DMS153 treated with DMSO at 0.1 percent for 48 hours (cell line): ENCODE data around the gene MMP25.
"Not testable (repeated sequence)": the region's sequence is repeated elsewhere in the genome, so short reads cannot be mapped to it uniquely, and the experiment has no call there.

Experiments used
- DNase-seq: peaks from one replicate; lab custom pipeline; 2025; ENCODE audit not compliant: unreplicated experiment; lab: John Stamatoyannopoulos, UW

Gene MMP25

DNA sequence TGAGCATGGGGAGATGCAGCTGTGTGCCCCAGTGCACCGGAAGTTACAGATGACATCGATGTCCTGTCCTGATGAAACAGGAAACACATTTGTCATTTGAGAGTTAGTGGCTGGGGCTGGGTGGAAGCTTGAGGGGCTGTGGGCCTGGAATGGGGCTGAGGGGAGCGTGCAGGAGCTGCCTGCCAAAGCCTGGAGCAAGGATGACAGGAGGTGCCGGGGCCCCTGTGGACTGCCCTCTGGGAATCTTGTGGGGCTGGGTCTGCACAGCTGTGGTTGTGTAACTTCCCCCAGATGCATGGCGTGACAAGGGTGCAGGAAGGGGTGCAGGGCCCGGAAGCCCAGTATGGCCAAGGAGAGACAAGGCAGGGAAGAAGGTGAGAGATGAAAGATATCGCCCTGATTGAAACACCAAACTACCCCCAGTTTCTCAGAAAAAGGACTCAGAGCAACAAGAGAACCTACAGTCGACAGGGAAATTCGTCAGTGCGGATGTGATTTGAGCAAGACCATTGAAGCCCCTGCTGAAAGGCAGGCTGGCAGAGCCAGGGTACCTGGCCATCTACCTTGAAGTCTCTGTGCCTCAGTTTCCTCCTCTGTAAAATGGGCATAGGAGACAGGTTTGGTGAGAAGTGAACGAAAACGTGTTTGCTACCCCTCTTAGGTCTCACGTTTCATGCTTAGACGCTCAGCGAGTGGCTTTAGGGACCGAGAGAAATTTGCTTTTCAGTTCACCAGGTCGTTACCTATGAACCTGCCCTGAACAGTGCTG, 8.8 kb downstream of the MMP25 start:
- DNase-seq: no peak

- DNase-seq: not testable (repeated sequence)
Observed at GRCh38 chr16:3055734-3056115, 9.4 kb downstream of the MMP25 start.

GRCh38 chr16:3056336-3057180, 10.2 kb downstream of the MMP25 start:
- DNase-seq: no peak

DNA sequence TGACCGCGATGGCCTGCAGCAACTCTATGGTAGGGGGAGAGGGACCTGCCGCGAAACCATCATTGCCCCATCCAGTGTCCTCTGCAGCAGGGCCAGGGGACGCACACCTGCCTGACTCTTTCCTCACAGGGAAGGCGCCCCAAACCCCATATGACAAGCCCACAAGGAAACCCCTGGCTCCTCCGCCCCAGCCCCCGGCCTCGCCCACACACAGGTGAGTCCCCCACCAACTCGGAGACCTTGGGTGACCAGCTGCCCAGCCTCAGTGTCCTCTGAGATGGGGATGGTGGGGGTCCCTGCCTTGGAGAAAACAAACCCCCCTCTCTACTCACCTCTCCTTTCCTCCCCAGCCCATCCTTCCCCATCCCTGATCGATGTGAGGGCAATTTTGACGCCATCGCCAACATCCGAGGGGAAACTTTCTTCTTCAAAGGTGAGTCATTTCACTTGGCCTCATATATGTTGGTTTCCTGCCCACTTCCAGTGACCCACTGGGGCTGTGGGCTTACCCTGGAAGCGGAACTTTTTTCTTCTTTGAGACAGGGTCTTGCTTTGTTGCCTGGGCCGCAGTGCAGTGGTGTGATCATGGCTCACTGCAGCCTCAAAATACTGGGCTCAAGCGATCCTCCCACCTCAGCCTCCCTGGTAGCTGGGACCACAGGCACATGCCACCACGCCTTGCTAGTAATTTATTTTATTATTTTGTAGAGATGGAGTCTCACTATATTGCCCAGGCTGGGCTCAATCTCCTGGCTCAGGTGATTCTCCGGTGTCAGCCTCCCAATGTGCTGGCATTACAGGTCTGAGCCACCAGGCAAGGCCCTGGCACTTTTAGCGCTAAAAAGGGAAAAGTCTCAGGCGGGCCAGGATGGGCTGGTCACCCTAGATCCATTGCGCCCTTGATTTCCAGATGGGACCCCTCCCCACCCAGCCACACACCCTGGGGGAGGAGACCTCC, 11.1 kb downstream of the MMP25 start:
- no peak for DNase-seq

GRCh38 chr16:3058139-3059030, 12.0 kb downstream of the MMP25 start:
- no peak for DNase-seq

- peak; percentile 62 for DNase-seq
Observed at GRCh38 chr16:3059041-3059722, 12.8 kb downstream of the MMP25 start.

GRCh38 chr16:3059723-3060242, 13.4 kb downstream of the MMP25 start:
- no peak for DNase-seq

GRCh38 chr16:3060339-3061127, 14.2 kb downstream of the MMP25 start:
- DNase-seq: no peak

DNA sequence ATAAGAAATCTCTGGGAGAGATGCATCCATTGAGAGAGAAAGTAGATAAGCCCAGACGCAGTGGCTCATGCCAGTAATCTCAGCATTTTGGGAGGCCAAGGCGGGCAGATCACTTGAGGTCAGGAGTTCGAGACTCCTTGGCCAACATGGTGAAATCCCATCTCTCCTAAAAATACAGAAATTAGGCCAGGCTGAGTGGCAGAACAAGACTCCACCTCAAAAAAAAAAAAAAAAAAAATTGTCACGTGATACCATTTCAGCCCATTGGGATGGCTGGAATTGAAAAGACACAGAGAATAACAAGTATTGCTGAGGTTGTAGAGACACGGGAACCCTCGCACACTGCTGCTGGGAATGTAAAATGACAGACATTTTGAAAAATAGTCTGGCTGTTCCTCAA, 16.2 kb downstream of the MMP25 start:
- DNase-seq: no peak

DNA sequence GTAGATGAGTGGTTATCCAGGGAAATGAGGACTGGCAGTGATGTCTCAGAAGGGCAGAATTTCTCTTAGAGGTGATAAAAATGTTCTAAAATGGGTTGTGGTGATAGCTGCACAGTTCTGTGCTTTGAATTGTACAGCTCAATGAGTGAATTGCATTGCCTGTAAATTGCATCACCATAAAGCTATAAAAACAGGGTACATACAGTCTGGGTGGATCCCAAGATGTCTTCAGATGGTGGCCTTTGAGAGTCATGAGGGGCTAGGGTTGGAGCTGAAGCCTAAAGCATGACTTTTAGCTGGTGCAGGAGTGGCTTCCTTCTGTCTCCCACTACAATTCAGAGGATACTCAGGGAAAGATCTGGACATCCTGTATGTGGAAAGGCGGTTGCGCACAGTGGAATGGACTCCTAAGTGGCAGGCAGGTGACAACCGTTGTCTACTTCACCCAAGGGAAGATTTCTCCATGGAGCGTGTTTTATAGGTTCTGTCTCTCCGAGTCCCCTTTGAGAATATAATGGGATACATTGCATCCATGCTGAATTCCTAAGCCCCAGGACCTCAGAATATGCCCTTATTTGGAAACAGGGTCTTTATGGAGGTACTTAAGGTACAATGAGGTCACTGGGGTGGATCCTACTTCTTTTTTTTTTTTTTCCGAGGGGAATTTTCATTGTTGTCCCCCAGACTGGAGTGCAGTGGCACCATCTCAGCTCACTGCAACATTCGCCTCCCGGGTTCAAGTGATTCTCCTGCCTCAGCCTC, 17.4 kb downstream of the MMP25 start:
- DNase-seq: no peak

DNA sequence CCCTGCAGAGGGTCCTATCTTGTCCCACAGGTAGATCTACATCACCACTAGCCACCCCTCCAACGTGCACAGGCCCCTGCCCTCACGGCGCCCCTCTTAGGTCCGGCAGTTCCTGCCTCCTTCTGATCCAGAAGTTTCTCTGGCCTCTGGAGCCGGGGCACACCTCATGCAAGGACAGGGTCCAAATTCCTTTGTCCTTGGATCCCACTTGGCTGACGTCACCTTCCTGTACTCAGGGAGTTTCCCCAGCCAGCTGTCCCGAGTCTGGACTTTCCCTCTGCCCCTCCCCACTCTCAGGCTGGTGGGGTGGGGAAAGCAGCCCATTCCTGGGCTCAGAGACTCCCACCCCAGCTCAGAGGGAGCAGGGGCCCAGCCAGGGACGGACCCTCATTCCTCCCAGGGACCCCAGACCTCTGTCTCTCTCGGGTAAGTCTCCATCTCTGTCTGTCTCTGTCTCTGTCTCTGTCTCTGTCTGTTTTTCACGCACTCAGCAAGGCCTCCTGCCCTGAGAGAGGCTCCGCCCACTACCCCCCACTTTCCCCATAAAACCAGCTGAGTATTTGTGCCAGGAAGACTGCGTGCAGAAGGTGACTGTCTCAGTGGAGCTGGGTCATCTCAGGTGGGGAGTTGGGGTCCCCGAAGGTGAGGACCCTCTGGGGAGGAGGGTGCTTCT, 18.8 kb downstream of the MMP25 start, which contains the start of gene IL32:
Gene IL32 (plus strand): TSS at position 572 of the 673 bp plus-strand sequence. CDS start 172 bp downstream, outside the sequence.
- DNase-seq: no peak

DNA sequence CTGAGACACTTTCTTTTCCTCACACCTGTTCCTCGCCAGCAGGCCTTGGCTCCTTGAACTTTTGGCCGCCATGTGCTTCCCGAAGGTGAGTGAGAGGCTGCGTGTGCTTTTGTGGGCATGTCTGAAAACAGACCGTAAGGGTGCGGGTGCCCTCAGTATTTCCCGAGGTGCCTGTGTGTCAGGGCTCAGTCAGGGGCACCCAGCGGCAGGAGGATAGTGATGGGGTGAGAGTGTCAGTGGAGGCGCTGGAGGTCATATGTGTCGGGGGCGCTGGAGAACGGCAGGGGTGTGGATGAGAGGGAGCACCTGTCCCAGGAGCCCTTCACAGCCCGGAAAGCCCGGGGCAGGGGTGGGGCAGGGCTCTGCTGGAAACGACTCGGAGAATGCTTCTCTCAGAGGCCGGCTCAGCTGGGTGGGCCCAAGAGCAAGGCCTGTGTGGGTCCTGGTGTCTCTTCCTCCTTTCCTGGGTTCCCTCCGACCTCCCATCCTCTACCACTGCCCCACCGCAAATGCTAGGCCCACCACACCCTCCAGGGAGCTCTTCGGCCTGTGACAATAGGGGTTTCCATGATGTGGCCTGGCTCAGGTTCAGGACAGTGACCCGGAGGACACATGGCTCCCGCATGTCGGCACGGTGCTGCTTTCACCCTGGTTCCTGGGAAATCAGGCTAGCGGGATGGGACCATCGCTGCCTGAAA, 19.5 kb downstream of the MMP25 start:
- no peak for DNase-seq

DNA sequence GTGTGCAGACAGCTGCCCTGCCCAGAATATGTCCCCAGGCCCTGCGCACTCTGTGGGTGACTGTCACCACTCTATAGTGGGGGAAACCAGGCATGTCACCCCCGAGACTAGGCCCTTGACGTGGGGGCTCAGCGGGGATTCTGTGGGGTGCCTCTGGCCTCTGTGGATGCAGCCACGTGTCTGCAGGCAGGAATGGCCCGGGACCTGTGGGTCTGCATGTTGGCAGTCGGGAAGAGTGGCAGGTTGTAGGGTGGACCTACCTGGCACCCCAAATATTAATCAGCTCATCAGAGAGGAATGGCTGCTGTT, 20.0 kb downstream of the MMP25 start:
- DNase-seq: no peak

DNA sequence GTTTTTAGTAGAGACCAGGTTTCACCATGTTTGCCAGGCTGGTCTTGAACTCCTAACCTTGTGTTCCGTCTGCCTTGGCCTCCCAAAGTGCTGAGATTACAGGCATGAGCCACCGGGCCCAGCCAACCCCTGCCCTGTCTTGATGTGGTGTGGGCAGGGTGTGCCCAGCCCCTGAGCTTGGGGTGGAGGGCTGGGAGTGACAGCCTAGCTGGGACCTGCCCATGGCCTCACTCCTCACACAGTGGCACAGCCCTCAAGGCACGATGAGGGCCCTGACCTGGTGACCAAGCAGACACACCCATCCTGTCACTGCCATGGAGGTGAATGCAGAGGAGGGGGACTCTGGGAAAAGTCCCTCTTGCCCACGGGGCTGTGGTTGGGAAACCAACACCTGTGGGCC, 22.1 kb downstream of the MMP25 start:
- DNase-seq: no peak

- not testable (repeated sequence) for DNase-seq
Observed at GRCh38 chr16:3069146-3069545, 22.8 kb downstream of the MMP25 start.

DNA sequence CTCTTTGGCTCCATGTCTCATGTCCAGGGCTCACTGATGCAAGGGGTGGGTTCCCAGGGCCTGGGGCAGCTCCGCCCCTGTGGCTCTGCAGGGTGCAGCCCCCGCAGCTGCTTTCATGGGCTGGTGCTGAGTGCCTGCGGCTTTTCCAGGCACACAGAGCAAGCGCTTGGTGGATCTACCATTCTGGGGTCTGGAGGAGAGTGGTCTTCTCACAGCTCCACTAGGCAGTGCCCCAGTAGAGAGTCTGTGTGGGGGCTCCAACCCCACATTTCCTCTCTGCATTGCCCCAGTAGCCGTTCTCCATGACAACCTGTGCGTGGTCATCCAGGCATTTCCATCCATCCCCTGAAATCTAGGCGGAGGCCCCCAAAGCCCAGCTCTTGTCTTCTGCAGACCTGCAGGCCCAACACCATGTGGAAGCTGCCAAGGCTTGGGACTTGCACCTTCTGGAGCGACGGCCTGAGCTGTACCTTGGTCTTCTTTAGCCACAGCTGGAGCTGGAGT, 24.3 kb downstream of the MMP25 start:
- DNase-seq: no peak

- no peak for DNase-seq
Observed at GRCh38 chr16:3071655-3072054, 25.3 kb downstream of the MMP25 start.
